ENCODE results near the gene MYD88.

MYD88 gene

DNA sequence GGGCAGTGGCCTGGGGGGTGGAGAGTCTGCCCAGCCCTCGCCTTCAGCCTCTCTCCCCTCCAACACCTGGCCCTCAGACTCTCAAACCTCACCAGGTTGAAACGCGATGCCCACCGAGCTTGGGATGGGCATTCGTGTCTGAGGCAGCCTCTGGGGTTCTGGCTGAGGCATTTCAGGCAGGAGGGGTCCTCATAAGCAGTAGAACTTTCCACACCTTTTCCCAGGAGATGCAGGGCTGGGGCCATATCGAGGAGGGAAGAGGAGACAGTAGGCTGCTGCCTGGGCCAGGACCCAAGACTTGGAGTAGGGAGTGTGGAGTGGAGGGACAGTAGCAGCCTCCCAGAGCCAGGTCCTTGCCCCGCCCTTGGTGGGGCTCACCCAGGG lies 26.1 kb upstream of the MYD88 start:
- no peak for DNase-seq (ENCODE audit: low read depth in 2 of 2)

DNA sequence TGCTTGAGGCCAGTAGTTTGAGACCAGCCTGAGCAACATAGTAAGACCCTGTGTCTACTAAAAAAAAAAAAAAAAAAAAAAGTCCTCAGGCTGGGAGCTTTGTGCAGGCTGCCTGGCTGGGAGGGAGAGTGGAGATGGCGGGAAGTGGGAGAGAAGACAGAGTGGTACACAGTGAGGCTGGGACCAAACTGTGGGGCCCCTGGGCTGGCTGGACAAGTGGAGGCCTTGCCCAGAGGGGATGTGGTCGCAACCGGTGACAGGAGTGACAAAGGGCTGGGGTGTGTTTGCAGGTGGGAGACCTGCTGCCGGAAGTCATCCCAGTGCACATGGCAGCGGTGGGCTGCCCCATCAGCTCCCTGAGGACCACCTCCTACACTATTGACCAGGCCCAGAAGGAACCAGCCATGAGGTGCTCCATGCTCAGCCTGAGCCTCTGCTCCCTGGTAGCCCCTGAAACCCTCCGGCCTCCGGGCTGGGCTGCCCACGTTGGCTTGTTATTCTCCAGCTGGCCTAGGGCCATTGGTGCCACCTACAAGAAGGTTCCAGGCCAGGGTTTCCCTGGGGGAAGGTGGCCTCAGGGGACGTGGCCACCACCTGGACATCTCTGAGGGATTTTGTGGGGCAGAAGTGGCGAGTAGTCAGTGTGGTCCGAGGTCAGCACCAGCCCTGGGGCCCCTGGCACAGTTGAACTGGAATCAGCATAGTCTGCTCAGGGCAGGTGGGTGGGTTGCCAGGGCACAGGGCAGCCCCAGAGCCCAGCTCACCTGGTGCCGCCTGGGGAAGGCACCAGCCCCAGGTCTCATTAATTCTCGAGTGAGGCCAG lies 24.2 kb upstream of the MYD88 start:
- no peak for DNase-seq (ENCODE audit: low read depth in 2 of 2)

DNA sequence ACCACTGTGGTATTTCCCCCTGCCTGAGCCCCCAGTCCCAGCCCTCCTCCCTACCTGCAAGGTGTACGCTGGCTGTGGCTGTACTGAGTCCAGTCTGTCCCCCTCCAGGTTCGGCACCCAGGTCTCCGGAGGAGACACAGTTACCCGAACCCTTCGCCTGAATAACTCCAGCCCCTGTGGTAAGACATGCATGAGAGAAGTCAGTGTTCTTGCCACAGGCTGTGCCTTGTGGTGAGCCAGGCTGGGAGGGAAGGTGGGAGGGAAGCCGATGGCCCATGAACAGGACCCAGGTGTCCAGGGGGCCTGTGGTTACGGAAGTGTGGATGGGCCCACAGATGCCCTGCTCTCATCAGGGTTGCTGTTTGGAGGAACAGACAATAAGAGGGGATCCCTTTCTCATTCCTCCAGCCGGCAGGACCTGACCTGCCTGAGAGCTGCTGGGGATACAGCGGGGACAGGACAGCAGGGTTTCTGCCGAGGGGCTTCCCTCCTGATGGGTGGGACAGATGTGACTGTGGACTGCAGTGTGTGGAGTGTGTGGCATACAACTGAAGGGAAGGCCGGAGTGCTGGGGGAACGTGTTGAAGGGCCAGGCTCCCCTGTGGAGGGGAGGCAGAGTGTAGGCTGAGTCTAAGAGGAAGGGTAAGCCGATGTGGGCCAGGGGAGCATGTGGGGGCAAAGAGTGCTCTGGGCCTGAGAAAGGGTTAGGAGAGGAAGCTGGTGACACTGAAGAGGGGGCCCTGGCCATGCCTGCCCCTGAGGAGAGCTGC lies 23.4 kb upstream of the MYD88 start:
- no peak for DNase-seq (ENCODE audit: low read depth in 2 of 2)

DNA sequence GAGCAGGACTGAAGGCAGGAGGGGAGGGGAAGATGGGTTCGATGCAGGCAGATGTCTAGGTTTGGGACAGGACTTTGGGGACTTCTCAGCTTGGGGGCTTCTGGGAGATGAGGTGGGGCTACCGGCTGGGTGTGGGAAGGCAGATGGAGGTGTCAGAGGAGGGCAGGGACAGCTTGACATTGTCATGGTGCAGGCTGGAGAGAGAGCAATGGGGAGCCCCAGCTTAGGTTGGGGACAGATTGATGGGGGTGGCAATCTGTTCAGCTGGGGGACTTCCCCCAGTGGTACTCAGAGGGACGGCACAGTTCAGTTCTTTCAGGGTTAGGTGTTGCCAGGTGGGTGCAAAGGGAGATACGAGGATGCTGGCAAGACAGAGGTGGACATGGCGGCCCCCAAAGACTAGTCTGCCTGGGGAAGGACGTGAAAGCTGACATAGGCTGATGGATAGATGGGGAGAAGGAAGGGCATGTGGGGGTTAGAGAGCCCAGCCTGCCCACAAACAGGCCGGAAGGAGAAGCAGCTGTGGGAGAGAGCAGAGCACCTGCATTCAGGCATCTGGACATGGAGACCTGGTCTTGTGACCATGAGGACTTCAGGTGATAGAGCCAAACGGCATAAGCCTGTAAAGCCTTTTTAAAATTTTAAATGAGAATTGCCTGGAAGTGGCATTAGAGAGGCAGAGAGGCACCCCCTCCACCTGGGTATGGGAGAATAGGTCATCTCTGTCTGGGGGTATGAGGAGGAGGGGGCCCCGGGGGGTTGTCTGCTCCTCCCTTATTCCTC lies 22.6 kb upstream of the MYD88 start:
- DNase-seq (ENCODE audit: low read depth in 2 of 2) = no peak

DNA sequence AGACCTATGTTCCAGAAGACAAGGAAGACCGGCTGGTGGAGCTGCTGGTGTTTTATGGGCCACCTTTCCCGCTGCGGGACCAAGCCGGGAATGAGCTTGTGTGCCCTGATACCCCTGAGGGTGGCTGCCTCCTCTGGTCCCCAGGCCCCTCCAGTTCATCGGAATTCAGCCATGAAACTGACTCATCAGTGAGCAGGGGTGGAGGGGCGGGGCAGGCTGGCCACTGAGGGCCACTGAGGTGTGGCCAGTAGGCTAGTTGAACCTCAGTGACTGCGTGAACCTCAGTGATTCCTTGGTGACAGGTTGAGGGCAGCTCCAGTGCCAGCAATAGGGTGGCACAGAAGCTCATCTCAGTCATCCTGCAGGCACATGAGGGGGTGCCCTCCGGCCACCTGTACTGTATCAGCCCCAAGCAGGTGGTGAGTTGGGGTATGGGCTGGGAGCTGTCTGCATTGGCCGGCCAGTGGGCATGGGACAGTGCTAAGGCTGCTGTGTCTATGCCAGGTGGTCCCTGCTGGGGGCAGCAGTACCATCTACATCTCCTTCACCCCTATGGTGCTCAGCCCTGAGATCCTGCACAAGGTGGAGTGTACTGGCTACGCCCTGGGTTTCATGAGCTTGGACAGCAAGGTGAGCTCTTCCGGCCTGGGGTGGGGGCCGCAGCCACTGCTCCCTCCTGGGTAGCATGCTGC lies 21.8 kb upstream of the MYD88 start:
- DNase-seq (ENCODE audit: low read depth in 2 of 2) = no peak

DNA sequence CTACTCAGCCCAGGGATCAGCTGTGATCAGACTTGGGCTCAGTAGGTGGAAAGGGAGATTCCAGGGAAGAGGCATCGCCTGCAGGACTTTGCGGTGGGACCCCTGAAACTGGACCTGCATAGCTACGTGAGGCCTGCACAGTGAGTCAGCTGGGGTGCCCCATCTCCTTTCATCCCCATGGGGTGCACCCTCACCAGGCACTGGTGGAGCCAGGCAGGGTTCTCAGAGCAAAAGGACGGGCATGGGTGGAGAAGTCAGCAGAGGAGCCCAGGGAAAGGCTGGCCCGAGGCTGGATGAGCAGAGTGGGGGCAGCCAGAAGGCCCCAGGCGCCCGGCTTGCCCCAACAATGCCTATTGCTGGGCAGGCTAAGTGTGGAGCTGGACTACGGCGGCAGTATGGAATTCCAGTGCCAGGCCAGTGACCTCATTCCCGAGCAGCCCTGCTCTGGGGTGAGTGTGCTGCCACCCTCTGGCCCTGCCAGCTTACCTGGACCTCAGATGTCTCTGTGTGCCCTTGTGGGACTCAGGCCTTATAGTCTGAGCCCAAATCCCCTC lies 21.2 kb upstream of the MYD88 start:
- no peak for DNase-seq (ENCODE audit: low read depth in 2 of 2)

DNA sequence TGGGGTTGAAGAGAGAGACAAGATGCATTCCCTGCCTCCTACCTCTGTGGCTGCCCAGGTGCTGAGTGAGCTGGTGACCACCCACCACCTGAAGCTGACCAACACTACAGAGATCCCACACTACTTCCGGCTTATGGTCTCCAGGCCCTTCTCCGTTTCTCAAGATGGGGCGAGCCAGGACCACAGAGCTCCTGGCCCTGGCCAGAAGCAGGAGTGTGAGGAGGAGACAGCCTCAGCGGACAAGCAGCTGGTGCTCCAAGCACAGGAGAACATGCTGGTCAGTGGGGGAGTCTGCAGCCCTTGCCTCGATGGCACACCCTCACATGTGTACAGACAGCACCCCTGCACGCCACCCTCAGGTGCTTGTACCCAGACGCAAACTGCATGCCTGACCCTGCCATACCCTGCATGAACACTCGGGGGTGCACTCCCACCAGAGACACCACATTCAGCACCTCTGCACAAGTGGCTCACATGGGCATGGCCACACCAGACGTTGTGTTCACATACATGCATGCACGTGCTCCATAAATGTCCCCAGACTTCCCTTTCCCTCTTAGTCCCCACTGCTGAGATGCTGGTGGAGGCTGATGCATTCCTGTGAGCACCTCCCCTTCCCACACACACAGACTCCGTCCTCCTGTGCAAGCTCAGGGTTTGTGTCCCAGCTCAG lies 20.6 kb upstream of the MYD88 start:
- peak; percentile 28 to 61 for DNase-seq (ENCODE audit: low read depth in 2 of 2)

DNA sequence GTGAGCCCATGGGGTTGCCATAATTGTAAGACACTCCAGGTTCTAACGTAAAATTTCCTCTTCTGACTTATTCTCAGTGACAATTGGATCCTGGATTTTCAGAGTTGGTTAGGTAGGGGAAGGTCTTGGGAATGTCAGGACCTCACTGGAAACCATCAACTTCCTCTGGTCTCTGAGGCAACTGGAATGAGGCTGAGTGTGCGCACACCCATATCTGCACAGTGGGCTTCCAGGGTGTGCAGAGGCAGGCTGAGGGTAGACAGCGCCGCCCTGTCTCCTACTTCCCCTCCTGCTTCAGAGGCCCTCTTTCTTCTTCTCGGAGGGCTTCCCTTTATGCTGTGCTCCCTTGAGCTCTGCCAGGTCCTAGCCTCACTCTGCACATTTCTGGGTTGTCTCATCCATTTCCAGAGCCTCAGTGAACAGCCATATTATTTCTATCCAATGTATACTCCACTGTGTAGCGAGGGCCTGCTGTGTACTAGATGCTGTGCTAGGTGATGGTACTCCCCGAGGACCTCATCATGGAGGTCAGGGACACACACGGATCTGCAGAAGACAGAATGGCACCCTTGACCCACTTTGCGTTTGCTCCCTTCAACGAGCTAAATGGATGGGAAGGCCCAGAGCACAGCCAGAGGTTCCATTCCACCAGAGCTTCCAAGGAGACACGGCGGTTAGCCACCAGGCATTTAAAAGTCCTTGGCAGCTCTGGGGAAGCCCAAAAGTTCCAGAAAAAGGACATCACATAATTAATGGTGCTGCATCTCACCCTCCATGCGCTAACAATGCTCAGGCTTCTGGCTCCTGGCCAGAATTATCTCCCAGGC lies 19.8 kb upstream of the MYD88 start:
- no peak for DNase-seq (ENCODE audit: low read depth in 2 of 2)

DNA sequence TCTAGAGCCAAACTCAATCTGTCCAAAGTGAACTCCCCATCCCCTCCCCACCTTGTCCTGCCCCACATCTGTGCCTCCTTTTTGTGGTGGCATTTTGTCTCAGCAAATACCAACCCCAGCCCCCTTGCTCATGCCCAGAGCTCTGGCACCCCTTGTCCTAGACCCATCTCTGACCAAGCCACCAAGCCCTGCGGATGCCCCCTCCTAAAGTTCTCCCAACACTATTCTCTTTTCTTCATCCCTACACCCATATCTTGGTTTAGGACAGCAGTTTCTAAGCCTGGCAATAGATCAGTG lies 19.3 kb upstream of the MYD88 start:
- no peak for DNase-seq (ENCODE audit: low read depth in 2 of 2)

DNA sequence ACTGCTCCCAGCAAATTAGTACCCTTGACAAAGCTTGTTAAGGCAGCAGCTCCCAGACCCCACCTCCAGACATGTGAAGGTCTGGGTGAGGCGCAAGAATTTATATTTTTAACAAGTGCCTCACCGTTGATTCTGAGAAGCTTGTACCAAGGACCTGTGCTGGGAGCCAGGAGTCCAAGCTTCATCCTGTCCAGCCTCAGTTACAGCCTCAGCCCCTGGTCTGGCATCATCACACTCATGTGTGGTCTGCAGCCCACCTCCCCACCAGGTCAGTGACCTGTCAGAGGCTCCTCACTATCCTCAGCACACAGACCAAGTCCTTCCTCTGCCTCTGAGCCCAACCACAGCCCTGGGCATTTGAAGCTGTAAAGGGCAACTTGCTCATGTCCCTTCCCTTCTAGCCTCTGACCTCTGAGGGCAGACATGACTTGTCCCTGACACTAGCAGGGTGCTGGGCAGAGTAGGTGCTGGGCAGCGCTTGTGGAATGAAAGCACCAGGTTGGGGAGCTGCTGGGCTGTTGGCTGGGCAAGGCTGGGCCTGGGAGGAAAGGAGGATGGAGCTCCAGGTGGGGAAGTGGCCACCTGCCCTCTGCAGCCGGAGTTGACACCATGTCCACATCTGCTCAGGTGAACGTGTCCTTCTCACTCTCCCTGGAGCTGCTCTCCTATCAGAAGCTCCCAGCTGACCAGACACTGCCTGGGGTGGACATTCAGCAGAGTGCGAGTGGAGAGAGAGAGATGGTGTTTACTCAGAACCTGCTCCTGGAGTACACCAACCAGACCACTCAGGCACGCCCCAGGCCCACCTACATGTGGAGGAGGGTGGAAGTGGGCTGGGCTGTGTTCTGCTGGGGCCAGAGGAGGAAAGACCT lies 18.4 kb upstream of the MYD88 start:
- no peak for DNase-seq (ENCODE audit: low read depth in 2 of 2)

DNA sequence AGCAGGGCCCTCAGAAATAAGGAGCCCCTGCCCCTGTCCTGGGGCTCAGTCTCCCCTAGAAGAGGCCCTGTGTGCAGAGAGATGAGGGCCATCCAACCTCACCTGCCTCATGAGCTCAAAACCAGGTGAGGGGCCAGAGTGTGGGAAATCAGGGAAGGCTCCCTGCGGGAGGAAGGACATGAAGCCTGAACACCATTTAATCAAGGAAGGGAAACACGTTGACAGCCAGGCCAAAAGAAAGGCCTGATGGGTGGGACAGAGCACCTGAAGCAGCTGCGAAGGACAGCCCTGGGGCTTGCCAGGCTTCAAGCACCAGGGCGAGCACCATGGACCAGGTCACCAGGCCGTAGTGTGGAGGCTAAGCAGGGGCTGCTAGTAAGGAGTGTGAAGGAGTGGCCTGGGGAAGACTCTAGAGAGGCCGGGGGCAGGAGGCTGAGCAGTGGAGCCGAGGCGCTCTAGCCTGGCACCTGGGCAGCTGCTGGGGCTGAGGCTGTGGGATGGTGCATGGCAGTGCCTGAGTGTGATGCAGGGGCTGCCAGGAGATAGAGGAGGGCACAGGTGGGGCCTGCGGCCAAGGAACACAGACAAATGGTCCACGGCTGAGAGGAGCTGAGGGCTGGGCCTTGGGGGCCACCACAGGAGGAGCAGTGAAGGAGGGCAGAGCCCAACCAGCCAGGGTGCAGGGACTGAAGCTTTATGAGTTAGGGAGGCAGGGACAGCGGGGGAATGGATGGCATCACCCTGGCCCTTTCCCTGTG lies 17.6 kb upstream of the MYD88 start:
- no peak for DNase-seq (ENCODE audit: low read depth in 2 of 2)

DNA sequence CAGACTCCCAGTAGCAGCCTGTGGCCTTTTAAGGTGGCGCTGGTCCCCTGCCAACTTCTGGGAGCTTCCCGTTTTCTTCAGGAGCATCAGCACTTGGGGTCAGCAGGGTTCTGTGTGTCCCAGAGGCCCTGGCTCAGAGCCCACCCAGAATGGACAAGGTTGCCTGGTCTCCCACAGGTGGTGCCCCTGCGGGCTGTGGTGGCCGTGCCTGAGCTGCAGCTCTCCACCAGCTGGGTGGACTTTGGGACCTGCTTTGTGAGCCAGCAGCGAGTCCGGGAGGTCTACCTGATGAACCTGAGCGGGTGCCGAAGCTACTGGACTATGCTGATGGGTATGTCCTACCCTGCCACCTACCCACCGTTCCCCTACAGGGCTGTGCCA lies 17.0 kb upstream of the MYD88 start:
- DNase-seq (ENCODE audit: low read depth in 2 of 2) = no peak

DNA sequence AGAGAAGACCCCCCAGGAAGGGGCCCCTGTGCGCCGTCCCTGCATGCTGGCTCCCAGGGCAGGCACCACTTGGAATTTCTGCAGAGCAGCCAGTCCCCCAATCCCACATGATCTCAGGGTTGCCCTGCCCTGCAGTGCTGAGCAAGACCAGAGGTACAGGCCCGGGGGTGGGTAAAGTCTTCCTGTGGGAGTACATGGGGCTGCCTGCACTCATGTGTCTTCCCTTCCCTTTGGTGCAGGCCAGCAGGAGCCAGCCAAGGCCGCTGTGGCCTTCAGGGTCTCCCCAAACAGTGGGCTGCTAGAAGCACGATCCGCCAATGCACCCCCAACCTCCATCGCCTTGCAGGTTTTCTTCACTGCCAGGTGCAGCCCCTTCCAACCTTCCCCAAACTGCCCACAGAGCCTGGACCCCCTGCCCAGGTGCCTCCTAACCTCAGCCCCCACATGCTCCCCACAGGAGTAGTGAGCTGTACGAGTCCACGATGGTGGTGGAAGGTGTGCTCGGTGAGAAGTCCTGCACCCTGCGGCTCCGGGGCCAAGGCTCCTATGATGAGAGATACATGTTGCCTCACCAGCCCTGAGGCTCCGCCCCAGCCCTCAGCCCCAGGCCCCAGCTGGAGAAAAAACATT lies 16.5 kb upstream of the MYD88 start:
- no peak for DNase-seq (ENCODE audit: low read depth in 2 of 2)

DNA sequence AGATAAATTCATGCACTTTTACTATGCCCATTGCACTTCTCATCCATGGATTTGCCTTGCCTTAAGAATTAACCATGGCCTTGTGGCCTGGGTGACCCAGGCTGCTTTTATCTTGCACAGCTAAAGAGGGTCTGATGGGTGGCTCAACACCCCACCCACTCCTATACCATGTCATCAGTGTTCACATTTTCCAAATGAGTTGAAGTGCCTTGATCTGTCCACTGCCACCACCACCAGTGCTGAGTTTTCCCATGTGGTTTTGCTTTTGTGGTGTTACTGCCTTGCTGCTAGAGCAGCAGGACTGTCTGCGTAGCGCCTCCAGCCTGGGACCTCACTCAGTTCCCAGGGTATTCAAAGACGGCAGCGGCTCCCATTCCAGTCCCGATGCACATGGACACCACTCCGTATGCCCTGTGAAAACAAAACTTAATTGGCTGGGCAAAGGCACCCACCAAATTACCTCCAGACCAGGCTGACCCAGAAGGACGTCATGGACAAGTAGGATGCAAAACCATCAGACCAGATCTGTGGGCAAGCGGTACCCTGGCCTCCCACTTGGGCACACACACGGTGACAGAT lies 15.7 kb upstream of the MYD88 start:
- no peak for DNase-seq (ENCODE audit: low read depth in 2 of 2)

DNA sequence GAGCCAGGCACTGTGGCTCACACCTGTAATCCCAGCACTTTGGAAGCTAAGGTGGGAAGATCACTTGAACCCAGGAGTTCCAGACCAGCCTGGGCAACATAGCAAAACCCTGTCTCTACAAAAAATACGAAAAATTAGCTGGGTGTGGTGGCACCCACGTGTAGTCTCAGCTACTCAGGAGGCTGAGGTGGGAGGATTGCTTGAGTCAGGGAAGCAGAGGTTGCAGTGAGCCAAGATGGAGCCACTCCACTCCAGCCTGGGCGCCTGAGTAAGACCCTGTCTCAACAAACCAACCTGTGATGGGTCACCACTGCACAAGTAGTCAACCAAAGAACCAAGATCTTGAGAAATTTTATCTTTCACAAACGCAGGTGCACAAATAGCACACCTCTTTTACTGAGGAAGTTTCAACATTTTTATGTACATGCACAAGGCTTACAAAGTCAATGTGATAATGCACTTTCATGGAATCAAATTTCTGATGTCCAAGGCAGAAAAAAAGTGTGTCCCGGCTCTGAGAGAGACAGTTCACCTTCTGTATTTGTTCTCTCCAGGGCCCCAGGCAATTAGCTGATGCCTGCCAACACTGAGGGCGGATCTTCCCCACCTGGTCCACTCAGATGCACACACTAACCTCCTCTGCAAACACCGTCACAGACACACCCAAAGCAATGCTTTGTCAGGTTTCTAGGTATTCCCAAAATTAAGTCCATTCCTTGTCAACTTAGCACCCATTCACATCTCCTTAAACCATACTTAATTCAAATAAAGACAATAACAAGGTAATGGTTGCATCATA lies 13.9 kb upstream of the MYD88 start:
- DNase-seq (ENCODE audit: low read depth in 2 of 2) = no peak

DNA sequence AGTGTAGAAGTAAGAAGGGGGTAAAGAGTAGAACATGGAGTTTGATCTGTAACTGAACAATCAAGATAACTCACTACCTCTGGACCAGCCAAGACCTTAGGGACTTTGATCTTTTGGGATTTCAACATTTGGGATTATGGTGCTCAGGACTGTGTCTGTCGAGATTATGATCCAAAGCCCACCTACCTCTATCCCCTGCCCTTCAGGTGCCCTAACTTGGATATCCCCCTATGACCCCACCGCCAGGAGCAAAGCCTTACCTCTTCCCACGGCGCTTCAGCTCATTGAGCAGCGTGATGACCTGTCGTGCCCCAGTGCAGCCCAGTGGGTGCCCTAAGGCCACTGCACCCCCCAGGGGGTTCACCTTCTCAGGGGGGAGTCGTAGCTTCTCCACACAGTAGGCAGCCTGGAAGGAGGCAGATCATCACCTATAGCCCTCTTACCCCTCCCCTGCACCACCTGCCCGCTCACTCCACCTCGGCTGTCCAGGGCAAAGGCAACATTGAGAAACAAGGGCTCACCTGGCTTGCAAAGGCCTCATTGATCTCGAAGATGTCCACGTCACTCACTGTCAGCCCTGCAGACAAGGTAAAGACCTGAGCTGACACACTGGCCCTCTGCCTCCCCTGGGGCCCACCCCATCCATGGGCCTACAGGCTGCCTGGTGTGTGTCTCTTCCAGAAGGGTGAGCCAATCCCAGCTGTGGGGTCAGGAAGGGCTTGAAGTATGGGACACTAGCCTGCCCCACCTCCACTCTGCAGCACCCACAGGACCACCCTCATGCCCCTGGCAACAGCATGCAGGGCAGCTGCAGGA lies 12.9 kb upstream of the MYD88 start:
- no peak for DNase-seq (ENCODE audit: low read depth in 2 of 2)
